A549 (cell line): ENCODE measurements around the gene IFFO2.

Experiments used
- CBX2 ChIP-seq: fragments of 200-600 bp; sonication (generic); IDR thresholded peaks from 2 replicates; pipeline ENCODE4 v1.6.1; 2016; ENCODE audit warnings: low read depth, mild to moderate bottlenecking, borderline replicate concordance
- EP300 ChIP-seq, 2 experiments: fragments of >200 bp; sonication (Bioruptor Twin); formaldehyde crosslinking; IDR thresholded peaks; 2 replicates in 1 of 2; 3 replicates in 1 of 2; pipeline ENCODE4 v1.6.1; 2016 to 2017
- FOXS1 ChIP-seq: fragments of 250-450 bp; sonication (Bioruptor Pico); IDR thresholded peaks from 2 replicates; pipeline ENCODE4 v1.5.0; 2020; ENCODE audit warnings: mild to moderate bottlenecking, moderate library complexity
- HDAC2 ChIP-seq: fragments of 200-600 bp; sonication (generic); IDR thresholded peaks from 2 replicates; pipeline ENCODE4 v1.6.1; 2016
- MYC ChIP-seq: IDR thresholded peaks from 2 replicates; pipeline ENCODE4 v1.6.1; 2012; ENCODE audit warnings: mild to moderate bottlenecking, inconsistent platforms, low read length, improper control_type of control experiment, borderline replicate concordance
- POLR2AphosphoS2 ChIP-seq: conservative IDR thresholded peaks from 2 replicates; pipeline ENCODE4 v1.6.1; 2012; ENCODE audit warnings: low read length, improper control_type of control experiment, inconsistent platforms
- RAD21 ChIP-seq, 2 experiments: fragments of >200 bp in 1 of 2; sonication (Bioruptor Twin) in 1 of 2; formaldehyde crosslinking in 1 of 2; IDR thresholded peaks in 1 of 2; conservative IDR thresholded peaks in 1 of 2; 2 replicates in 1 of 2; 3 replicates in 1 of 2; pipeline ENCODE4 v1.6.1; 2012 to 2018; ENCODE audit warnings: inconsistent platforms in 1 of 2
- RCOR1 ChIP-seq: fragments of 150-350 bp; IDR thresholded peaks from 2 replicates; pipeline ENCODE4 v1.6.1; 2014; ENCODE audit warnings: antibody characterized with exemption, low read length, low read depth
- TF ChIP-seq, protein P1 (sequence below): fragments of >200 bp; sonication (Bioruptor Twin); formaldehyde crosslinking; IDR thresholded peaks from 3 replicates; pipeline ENCODE4 v1.5.1; 2016
- TF ChIP-seq, protein P2 (sequence below): fragments of 450-650 bp; IDR thresholded peaks from 2 replicates; pipeline ENCODE4 v1.6.1; 2014; ENCODE audit warnings: antibody characterized with exemption
- TF ChIP-seq, protein P3 (sequence below): IDR thresholded peaks from 2 replicates; pipeline ENCODE4 v1.6.1; 2012
- TF ChIP-seq, protein P4 (sequence below): fragments of >200 bp; sonication (Bioruptor Twin); formaldehyde crosslinking; IDR thresholded peaks from 3 replicates; pipeline ENCODE4 v1.6.1; 2016

DNA sequence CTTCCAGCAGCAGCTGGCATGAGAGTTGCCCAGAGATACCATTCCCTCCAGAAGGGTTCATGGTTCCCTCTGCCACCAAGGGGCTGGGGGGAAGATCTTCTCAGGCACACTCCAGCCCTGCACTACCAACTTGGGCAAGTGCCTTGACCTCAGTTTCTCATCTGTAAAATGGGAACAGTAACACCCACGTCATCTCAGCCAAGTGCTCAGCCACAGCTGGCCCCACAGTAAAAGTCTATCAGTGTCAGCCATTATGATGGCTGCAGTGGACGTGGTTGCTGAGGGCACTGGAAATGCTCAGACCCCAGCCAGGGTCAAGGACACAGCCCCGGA, 80.7 kb downstream of the IFFO2 start:
- no peak for TF ChIP-seq CBX2
- TF ChIP-seq RCOR1, result no peak
- TF ChIP-seq, protein P1, sequence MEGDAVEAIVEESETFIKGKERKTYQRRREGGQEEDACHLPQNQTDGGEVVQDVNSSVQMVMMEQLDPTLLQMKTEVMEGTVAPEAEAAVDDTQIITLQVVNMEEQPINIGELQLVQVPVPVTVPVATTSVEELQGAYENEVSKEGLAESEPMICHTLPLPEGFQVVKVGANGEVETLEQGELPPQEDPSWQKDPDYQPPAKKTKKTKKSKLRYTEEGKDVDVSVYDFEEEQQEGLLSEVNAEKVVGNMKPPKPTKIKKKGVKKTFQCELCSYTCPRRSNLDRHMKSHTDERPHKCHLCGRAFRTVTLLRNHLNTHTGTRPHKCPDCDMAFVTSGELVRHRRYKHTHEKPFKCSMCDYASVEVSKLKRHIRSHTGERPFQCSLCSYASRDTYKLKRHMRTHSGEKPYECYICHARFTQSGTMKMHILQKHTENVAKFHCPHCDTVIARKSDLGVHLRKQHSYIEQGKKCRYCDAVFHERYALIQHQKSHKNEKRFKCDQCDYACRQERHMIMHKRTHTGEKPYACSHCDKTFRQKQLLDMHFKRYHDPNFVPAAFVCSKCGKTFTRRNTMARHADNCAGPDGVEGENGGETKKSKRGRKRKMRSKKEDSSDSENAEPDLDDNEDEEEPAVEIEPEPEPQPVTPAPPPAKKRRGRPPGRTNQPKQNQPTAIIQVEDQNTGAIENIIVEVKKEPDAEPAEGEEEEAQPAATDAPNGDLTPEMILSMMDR, result no peak
- TF ChIP-seq EP300 (IDR thresholded peaks at IDR 0.05), result no peak
- no peak for TF ChIP-seq HDAC2
- TF ChIP-seq, protein P2, sequence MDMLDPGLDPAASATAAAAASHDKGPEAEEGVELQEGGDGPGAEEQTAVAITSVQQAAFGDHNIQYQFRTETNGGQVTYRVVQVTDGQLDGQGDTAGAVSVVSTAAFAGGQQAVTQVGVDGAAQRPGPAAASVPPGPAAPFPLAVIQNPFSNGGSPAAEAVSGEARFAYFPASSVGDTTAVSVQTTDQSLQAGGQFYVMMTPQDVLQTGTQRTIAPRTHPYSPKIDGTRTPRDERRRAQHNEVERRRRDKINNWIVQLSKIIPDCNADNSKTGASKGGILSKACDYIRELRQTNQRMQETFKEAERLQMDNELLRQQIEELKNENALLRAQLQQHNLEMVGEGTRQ, result no peak
- TF ChIP-seq, protein P3, sequence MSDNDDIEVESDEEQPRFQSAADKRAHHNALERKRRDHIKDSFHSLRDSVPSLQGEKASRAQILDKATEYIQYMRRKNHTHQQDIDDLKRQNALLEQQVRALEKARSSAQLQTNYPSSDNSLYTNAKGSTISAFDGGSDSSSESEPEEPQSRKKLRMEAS, result no peak
- no peak for TF ChIP-seq POLR2AphosphoS2
- TF ChIP-seq FOXS1, result no peak
- no peak for TF ChIP-seq MYC
- TF ChIP-seq RAD21 (conservative IDR thresholded peaks at IDR 0.05 in 1 of 2, IDR thresholded peaks at IDR 0.05 in 1 of 2), result no peak
- TF ChIP-seq, protein P4, sequence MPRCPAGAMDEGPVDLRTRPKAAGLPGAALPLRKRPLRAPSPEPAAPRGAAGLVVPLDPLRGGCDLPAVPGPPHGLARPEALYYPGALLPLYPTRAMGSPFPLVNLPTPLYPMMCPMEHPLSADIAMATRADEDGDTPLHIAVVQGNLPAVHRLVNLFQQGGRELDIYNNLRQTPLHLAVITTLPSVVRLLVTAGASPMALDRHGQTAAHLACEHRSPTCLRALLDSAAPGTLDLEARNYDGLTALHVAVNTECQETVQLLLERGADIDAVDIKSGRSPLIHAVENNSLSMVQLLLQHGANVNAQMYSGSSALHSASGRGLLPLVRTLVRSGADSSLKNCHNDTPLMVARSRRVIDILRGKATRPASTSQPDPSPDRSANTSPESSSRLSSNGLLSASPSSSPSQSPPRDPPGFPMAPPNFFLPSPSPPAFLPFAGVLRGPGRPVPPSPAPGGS, result no peak
